Chondrocyte (in vitro differentiated cells): ENCODE measurements around the gene GABRA4. TPM values are rescaled to one million over a fixed set of nuclear protein-coding genes. Genes with fewer than 3 reads are reported as not detected.

ENCODE experiments used
- DNase-seq: peaks from one replicate; pipeline ENCODE4 v3.0.0; 2021; ENCODE audit warnings: mixed read lengths, low spot score
- H3K27ac Mint-ChIP-seq: one replicate; pipeline ENCODE4 v1.8.0; 2021; ENCODE audit warnings: mild to moderate bottlenecking, moderate library complexity, mixed read lengths; ENCODE audit not compliant: unreplicated experiment
- H3K27me3 Mint-ChIP-seq: 2 replicates; pipeline ENCODE4 v1.8.0; 2021; ENCODE audit warnings: low read depth, mixed read lengths
- H3K36me3 Mint-ChIP-seq: 2 replicates; pipeline ENCODE4 v1.8.0; 2021; ENCODE audit warnings: low read depth, mixed read lengths
- H3K4me1 Mint-ChIP-seq: 2 replicates; pipeline ENCODE4 v1.8.0; 2021; ENCODE audit warnings: low read depth, mild to moderate bottlenecking, mixed read lengths
- H3K4me3 Mint-ChIP-seq: one replicate; pipeline ENCODE4 v1.8.0; 2021; ENCODE audit warnings: mild to moderate bottlenecking, moderate library complexity, mixed read lengths; ENCODE audit not compliant: unreplicated experiment
- H3K9me3 Mint-ChIP-seq: 2 replicates; pipeline ENCODE4 v1.8.0; 2021; ENCODE audit warnings: low read depth, mixed read lengths
- total RNA-seq: library from RNA; stranded (reverse); gene quantifications from 3 replicates; pipeline ENCODE4 v1.2.1, GENCODE V29; 2021
- TF ChIP-seq, protein P1 (sequence below): fragments of 200-600 bp; sonication (generic); IDR thresholded peaks from 2 replicates; pipeline ENCODE4 v1.5.0; 2021; ENCODE audit warnings: antibody characterized with exemption, mild to moderate bottlenecking, moderate library complexity

The GABRA4 gene
- total RNA-seq, 1 donor from 2014 or later: not detected

GRCh38 chr4:46924789-46925529, 68.4 kb downstream of the GABRA4 start:
- peaks cover 33% of the 10 kb centered on the region for H3K27me3 Mint-ChIP-seq
- H3K4me3 Mint-ChIP-seq: no peak overlapping the region
- H3K27ac Mint-ChIP-seq: no peak overlapping the region
- no peaks in the 10 kb centered on the region for H3K36me3 Mint-ChIP-seq
- TF ChIP-seq, protein P1, sequence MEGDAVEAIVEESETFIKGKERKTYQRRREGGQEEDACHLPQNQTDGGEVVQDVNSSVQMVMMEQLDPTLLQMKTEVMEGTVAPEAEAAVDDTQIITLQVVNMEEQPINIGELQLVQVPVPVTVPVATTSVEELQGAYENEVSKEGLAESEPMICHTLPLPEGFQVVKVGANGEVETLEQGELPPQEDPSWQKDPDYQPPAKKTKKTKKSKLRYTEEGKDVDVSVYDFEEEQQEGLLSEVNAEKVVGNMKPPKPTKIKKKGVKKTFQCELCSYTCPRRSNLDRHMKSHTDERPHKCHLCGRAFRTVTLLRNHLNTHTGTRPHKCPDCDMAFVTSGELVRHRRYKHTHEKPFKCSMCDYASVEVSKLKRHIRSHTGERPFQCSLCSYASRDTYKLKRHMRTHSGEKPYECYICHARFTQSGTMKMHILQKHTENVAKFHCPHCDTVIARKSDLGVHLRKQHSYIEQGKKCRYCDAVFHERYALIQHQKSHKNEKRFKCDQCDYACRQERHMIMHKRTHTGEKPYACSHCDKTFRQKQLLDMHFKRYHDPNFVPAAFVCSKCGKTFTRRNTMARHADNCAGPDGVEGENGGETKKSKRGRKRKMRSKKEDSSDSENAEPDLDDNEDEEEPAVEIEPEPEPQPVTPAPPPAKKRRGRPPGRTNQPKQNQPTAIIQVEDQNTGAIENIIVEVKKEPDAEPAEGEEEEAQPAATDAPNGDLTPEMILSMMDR: no peak
- no peaks in the 10 kb centered on the region for H3K4me1 Mint-ChIP-seq
- DNase-seq: no peak
- H3K9me3 Mint-ChIP-seq: no peaks in the 10 kb centered on the region

DNA sequence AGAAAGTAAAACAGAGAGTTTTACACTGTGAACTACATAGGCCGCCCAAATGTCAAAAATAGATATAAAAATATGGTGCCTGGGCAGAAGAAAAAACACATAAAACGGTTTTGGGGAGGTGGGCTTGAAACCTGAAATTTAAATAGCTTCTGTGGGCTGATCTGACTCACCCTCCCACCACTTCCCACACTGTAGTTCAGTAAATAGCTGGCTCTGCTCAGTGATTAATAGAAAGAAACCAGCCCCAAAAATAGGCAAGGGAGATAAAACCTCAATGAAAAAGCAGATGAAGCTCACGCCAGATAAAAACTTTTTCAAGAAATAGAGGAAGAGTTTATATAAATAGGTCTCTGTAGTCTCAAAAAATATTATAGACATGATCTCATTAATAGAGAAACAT, 71.2 kb downstream of the GABRA4 start:
- TF ChIP-seq, protein P1: no peak
- Mint-ChIP-seq H3K27me3 (peaks cover 32% of the 10 kb centered on the region), H3K4me3 (no peak overlapping the region), H3K27ac (no peak overlapping the region), H3K9me3 (no peaks in the 10 kb centered on the region), H3K36me3 (no peaks in the 10 kb centered on the region), H3K4me1 (no peaks in the 10 kb centered on the region)
- no peak for DNase-seq

GRCh38 chr4:46909078-46909477, 84.3 kb downstream of the GABRA4 start, which contains the start of gene COX7B2:
Gene COX7B2, minus strand, starts transcription at chr4:46909245. Its CDS starts 174,053 bp downstream, at chr4:46735192.
- H3K36me3 Mint-ChIP-seq: no peaks in the 10 kb centered on the region
- peaks cover 2% of the 10 kb centered on the region for H3K9me3 Mint-ChIP-seq
- peaks cover 16% of the 10 kb centered on the region for H3K27me3 Mint-ChIP-seq
- H3K4me1 Mint-ChIP-seq: no peaks in the 10 kb centered on the region
- no peak within 1 kb of the TSS for H3K27ac Mint-ChIP-seq
- TF ChIP-seq, protein P1: no peak
- H3K4me3 Mint-ChIP-seq: no peak within 1 kb of the TSS
- DNase-seq: no peak

DNA sequence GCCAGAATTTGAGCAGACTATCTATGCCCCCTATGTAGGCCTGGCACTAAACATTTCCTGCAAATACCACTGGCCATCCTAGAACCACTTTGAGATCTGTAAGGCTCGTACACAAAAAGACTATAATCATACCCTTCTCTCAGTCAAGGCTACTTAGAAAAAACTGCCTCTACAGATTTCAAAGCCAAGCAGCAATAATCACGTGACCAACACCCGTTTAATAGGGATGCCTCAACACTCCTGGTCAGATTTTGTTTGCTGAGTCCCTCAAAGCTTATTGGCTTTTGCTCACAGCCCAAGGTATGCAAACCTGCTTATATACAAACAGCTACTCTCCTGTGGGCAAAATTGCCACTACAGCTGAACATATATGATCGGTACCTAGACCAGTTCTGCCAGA, 85.2 kb downstream of the GABRA4 start:
- peaks cover 2% of the 10 kb centered on the region for H3K9me3 Mint-ChIP-seq
- H3K4me3 Mint-ChIP-seq: no peak overlapping the region
- H3K27me3 Mint-ChIP-seq: peaks cover 16% of the 10 kb centered on the region
- no peaks in the 10 kb centered on the region for H3K36me3 Mint-ChIP-seq
- DNase-seq: no peak
- H3K4me1 Mint-ChIP-seq: no peaks in the 10 kb centered on the region
- TF ChIP-seq, protein P1: no peak
- H3K27ac Mint-ChIP-seq: no peak overlapping the region

GRCh38 chr4:46900082-46900481, 93.3 kb downstream of the GABRA4 start:
- Mint-ChIP-seq H3K27ac (no peak overlapping the region), H3K4me1 (no peaks in the 10 kb centered on the region), H3K27me3 (peaks cover 18% of the 10 kb centered on the region), H3K9me3 (no peaks in the 10 kb centered on the region), H3K36me3 (no peaks in the 10 kb centered on the region), H3K4me3 (no peak overlapping the region)
- TF ChIP-seq, protein P1: no peak
- DNase-seq: no peak
